ENCODE data around the gene PRR29.
A peak's percentile ranks its signal among the peaks of the same experiment; 100 is the strongest.

Gene PRR29

GRCh38 chr17:63961355-63962212, 36.6 kb upstream of the PRR29 start:
- Histone ChIP-seq H3K4me1 (ENCODE audit: control insufficient read depth, insufficient read depth, low read length) (peaks cover 31% of the 10 kb centered on the region), H3K36me3 (ENCODE audit: control insufficient read depth, insufficient read depth, low read length) (no peaks in the 10 kb centered on the region), H3K27me3 (ENCODE audit: control insufficient read depth, insufficient read depth, low read length) (peaks cover 15% of the 10 kb centered on the region; the same call in 1 of the 2 replicates), H3K9me3 (ENCODE audit: control insufficient read depth, insufficient read depth, low read depth, low read length) (no peaks in the 10 kb centered on the region), H3K4me3 (ENCODE audit: low read depth, low read length) (peak overlapping the region; percentile 56), H3K9ac (ENCODE audit: low read length) (peak overlapping the region; percentile 49), H3K27ac (ENCODE audit: low read depth, low read length) (no peak overlapping the region)

DNA sequence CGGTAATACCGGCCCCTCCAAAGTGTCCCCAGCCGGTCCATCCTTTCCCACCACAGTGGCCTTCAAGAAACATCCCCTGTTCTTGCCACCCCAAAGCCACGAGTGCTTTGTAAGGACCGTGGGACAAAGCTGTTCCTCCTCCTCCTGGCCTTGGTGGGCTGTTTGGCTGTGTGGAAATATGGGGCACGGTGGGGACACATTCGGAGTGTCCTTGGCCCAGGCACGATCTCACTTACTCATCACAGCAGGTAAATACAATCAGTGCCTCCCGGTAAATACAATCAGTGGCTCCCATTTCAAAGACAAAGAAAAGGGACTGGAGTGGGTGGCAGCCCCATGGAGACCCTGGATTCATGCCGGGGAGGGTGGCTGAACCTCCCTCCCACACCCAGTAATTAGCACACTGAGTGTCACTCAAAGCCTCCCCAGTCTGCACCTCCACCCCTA, 35.8 kb upstream of the PRR29 start:
- peaks cover 15% of the 10 kb centered on the region; the same call in 1 of the 2 replicates for H3K27me3 ChIP-seq (ENCODE audit: control insufficient read depth, insufficient read depth, low read length)
- no peak overlapping the region for H3K27ac ChIP-seq (ENCODE audit: low read depth, low read length)
- H3K9me3 ChIP-seq (ENCODE audit: control insufficient read depth, insufficient read depth, low read depth, low read length): no peaks in the 10 kb centered on the region
- H3K4me3 ChIP-seq (ENCODE audit: low read depth, low read length): peak overlapping the region; percentile 27
- H3K9ac ChIP-seq (ENCODE audit: low read length): no peak overlapping the region
- peaks cover 31% of the 10 kb centered on the region for H3K4me1 ChIP-seq (ENCODE audit: control insufficient read depth, insufficient read depth, low read length)
- no peaks in the 10 kb centered on the region for H3K36me3 ChIP-seq (ENCODE audit: control insufficient read depth, insufficient read depth, low read length)

- Histone ChIP-seq H3K36me3 (ENCODE audit: control insufficient read depth, insufficient read depth, low read length) (no peaks in the 10 kb centered on the region), H3K9me3 (ENCODE audit: control insufficient read depth, insufficient read depth, low read depth, low read length) (no peaks in the 10 kb centered on the region), H3K9ac (ENCODE audit: low read length) (no peak overlapping the region), H3K4me1 (ENCODE audit: control insufficient read depth, insufficient read depth, low read length) (peaks cover 31% of the 10 kb centered on the region), H3K27me3 (ENCODE audit: control insufficient read depth, insufficient read depth, low read length) (peaks cover 15% of the 10 kb centered on the region; the same call in 1 of the 2 replicates), H3K4me3 (ENCODE audit: low read depth, low read length) (no peak overlapping the region), H3K27ac (ENCODE audit: low read depth, low read length) (no peak overlapping the region)
Measured at GRCh38 chr17:63963123-63963522, 35.0 kb upstream of the PRR29 start.

DNA sequence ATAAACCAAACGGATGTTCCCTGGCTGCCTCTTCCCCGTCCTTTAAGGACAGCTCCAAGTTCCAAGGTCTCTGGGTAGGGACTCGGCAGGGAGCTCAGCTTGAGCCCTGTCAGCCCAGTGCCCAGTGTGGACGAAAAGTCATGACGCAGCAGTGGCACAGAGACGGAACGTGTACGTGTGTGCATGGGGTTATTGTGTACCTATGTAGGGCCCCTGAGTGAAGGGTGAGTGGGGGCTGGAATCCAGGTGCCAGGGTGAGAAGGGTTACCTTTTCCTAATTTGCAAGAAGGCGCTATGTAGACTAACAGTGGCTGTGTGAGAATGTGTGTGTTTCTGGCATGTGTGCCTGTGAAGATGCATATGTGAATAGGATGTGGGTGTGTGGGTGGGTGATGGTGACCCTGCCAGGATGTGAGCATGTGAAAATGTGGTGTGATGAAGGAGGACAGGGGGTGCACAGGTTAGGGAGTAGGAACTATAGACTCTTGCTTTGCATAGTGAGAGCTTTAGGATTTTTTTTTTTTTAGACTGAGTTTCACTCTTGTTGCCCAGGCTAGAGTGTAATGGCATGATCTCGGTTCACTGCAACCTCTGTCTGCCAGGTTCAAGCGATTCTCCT, 31.4 kb upstream of the PRR29 start:
- Histone ChIP-seq H3K36me3 (ENCODE audit: control insufficient read depth, insufficient read depth, low read length) (no peaks in the 10 kb centered on the region), H3K27ac (ENCODE audit: low read depth, low read length) (no peak overlapping the region)

DNA sequence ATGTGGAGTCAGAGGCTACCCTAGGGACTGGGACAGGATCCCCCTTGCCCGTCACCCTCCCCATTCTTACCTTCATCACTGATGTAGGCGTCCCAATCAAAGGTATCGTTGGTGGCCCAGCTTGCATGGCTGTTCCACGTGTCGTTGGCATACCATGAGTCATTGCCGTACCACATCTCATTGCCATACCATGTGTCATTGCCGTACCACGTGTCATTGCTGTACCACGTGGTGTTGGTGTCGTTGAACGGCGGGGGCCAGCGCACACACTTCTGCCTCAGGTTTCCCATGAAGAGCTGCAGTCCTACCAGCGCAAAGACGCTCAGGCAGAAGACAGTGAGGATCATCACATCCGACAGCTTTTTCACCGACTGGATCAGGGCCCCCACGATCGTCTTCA, 30.2 kb upstream of the PRR29 start:
- Histone ChIP-seq H3K4me1 (ENCODE audit: control insufficient read depth, insufficient read depth, low read length) (no peaks in the 10 kb centered on the region), H3K27ac (ENCODE audit: low read depth, low read length) (no peak overlapping the region), H3K27me3 (ENCODE audit: control insufficient read depth, insufficient read depth, low read length) (no peaks in the 10 kb centered on the region), H3K9me3 (ENCODE audit: control insufficient read depth, insufficient read depth, low read depth, low read length) (no peaks in the 10 kb centered on the region), H3K36me3 (ENCODE audit: control insufficient read depth, insufficient read depth, low read length) (no peaks in the 10 kb centered on the region), H3K4me3 (ENCODE audit: low read depth, low read length) (no peak overlapping the region), H3K9ac (ENCODE audit: low read length) (no peak overlapping the region)

More for the DNA sequence above, 31.4 kb upstream of the PRR29 start:
- no peaks in the 10 kb centered on the region for H3K9me3 ChIP-seq (ENCODE audit: control insufficient read depth, insufficient read depth, low read depth, low read length)
- no peak overlapping the region for H3K9ac ChIP-seq (ENCODE audit: low read length)
- no peaks in the 10 kb centered on the region for H3K27me3 ChIP-seq (ENCODE audit: control insufficient read depth, insufficient read depth, low read length)
- no peak overlapping the region for H3K4me3 ChIP-seq (ENCODE audit: low read depth, low read length)
- H3K4me1 ChIP-seq (ENCODE audit: control insufficient read depth, insufficient read depth, low read length): peaks cover 9% of the 10 kb centered on the region

- H3K9me3 ChIP-seq (ENCODE audit: control insufficient read depth, insufficient read depth, low read depth, low read length): no peaks in the 10 kb centered on the region
- H3K4me3 ChIP-seq (ENCODE audit: low read depth, low read length): no peak overlapping the region
- H3K36me3 ChIP-seq (ENCODE audit: control insufficient read depth, insufficient read depth, low read length): no peaks in the 10 kb centered on the region
- no peak overlapping the region for H3K9ac ChIP-seq (ENCODE audit: low read length)
- no peaks in the 10 kb centered on the region; the same call in 1 of the 2 replicates for H3K27me3 ChIP-seq (ENCODE audit: control insufficient read depth, insufficient read depth, low read length)
- peaks cover 5% of the 10 kb centered on the region; the same call in 1 of the 2 replicates for H3K4me1 ChIP-seq (ENCODE audit: control insufficient read depth, insufficient read depth, low read length)
- no peak overlapping the region for H3K27ac ChIP-seq (ENCODE audit: low read depth, low read length)
Measured at GRCh38 chr17:63969278-63969677, 28.9 kb upstream of the PRR29 start.

DNA sequence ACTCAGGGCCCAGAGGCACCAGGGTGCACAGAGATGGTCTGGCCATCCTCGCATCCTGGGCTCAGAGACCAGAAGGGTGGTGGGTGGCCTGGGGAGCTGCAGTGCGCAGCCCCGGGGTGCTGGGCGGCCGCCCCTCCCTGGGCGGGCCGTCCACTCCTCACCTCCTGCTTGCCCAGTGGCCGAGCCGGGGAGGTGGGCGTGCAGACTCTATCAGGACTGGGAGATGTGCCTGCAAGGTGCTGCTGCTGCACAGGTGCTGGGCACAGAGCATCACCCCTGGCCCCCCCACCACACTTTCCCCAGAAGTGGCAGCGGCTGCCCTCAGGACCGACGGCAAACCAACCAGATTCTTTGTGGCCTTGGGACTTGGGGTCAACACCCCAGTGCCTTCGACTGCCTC, 25.4 kb upstream of the PRR29 start, which contains the start of gene SCN4A:
SCN4A (minus strand) TSS at position 123 of the 400 bp plus-strand sequence; CDS start at position 46, 77 bp downstream.
- Histone ChIP-seq H3K27ac (ENCODE audit: low read depth, low read length) (no peak within 1 kb of the TSS), H3K27me3 (ENCODE audit: control insufficient read depth, insufficient read depth, low read length) (peaks cover 3% of the 10 kb centered on the region; the same call in 1 of the 2 replicates), H3K9ac (ENCODE audit: low read length) (no peak within 1 kb of the TSS), H3K4me1 (ENCODE audit: control insufficient read depth, insufficient read depth, low read length) (peaks cover 8% of the 10 kb centered on the region; the same call in 1 of the 2 replicates), H3K4me3 (ENCODE audit: low read depth, low read length) (no peak within 1 kb of the TSS), H3K9me3 (ENCODE audit: control insufficient read depth, insufficient read depth, low read depth, low read length) (no peaks in the 10 kb centered on the region), H3K36me3 (ENCODE audit: control insufficient read depth, insufficient read depth, low read length) (no peaks in the 10 kb centered on the region)

- Histone ChIP-seq H3K27ac (ENCODE audit: low read depth, low read length) (no peak overlapping the region), H3K9ac (ENCODE audit: low read length) (no peak overlapping the region), H3K4me1 (ENCODE audit: control insufficient read depth, insufficient read depth, low read length) (peaks cover 8% of the 10 kb centered on the region; the same call in 1 of the 2 replicates), H3K4me3 (ENCODE audit: low read depth, low read length) (no peak overlapping the region), H3K27me3 (ENCODE audit: control insufficient read depth, insufficient read depth, low read length) (peaks cover 3% of the 10 kb centered on the region; the same call in 1 of the 2 replicates), H3K9me3 (ENCODE audit: control insufficient read depth, insufficient read depth, low read depth, low read length) (no peaks in the 10 kb centered on the region), H3K36me3 (ENCODE audit: control insufficient read depth, insufficient read depth, low read length) (no peaks in the 10 kb centered on the region)
Measured at GRCh38 chr17:63973247-63973646, 24.9 kb upstream of the PRR29 start.

- no peak overlapping the region for H3K27ac ChIP-seq (ENCODE audit: low read depth, low read length)
- H3K4me3 ChIP-seq (ENCODE audit: low read depth, low read length): no peak overlapping the region
- H3K27me3 ChIP-seq (ENCODE audit: control insufficient read depth, insufficient read depth, low read length): peaks cover 3% of the 10 kb centered on the region; the same call in 1 of the 2 replicates
- peak overlapping the region; percentile 7 for H3K9ac ChIP-seq (ENCODE audit: low read length)
- H3K36me3 ChIP-seq (ENCODE audit: control insufficient read depth, insufficient read depth, low read length): no peaks in the 10 kb centered on the region
- H3K4me1 ChIP-seq (ENCODE audit: control insufficient read depth, insufficient read depth, low read length): peaks cover 8% of the 10 kb centered on the region; the same call in 1 of the 2 replicates
- H3K9me3 ChIP-seq (ENCODE audit: control insufficient read depth, insufficient read depth, low read depth, low read length): no peaks in the 10 kb centered on the region
Measured at GRCh38 chr17:63973930-63974593, 24.1 kb upstream of the PRR29 start.

DNA sequence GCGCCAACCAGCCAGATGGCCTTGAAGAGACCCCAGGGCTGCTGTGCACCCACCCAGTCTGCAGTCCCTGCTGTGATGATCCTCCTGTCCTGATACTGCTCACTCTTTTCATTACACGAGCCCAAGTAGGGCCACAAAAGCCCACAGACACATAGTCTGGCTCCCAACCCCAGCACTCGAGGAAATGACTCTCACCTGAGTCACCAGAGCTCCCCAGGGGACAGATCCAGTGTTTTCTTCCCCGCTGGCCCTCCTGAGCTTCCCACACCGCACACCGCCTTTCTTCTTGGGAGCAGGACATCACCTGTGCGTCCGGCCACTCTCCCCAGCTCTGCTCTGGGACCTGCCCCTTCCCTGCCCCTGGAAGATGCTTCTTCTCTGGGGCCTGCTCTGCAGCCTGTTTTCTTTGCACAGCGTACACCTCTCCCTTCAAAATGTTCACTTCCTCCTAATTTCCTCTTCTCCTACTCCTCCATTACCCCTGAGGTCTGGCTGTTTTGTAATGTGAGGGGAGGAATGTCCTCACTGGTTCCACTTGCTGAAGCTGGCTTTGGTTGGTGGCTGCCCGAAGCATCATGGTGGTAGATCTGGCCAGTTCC, 23.5 kb upstream of the PRR29 start:
- Histone ChIP-seq H3K4me1 (ENCODE audit: control insufficient read depth, insufficient read depth, low read length) (peaks cover 8% of the 10 kb centered on the region; the same call in 1 of the 2 replicates), H3K27me3 (ENCODE audit: control insufficient read depth, insufficient read depth, low read length) (peaks cover 3% of the 10 kb centered on the region; the same call in 1 of the 2 replicates), H3K4me3 (ENCODE audit: low read depth, low read length) (no peak overlapping the region), H3K9me3 (ENCODE audit: control insufficient read depth, insufficient read depth, low read depth, low read length) (no peaks in the 10 kb centered on the region), H3K36me3 (ENCODE audit: control insufficient read depth, insufficient read depth, low read length) (no peaks in the 10 kb centered on the region), H3K27ac (ENCODE audit: low read depth, low read length) (no peak overlapping the region), H3K9ac (ENCODE audit: low read length) (peak overlapping the region; percentile 7)

Measured in HUES6 (cell line).